Measurements from ENCODE around the gene CHCHD3. TPM values are rescaled to one million over a fixed set of nuclear protein-coding genes. Genes with fewer than 3 reads are reported as not detected.

The CHCHD3 gene
- total and polyA plus RNA-seq, 7 donors = 61.7 to 93.4 (median 63.7) TPM

DNA sequence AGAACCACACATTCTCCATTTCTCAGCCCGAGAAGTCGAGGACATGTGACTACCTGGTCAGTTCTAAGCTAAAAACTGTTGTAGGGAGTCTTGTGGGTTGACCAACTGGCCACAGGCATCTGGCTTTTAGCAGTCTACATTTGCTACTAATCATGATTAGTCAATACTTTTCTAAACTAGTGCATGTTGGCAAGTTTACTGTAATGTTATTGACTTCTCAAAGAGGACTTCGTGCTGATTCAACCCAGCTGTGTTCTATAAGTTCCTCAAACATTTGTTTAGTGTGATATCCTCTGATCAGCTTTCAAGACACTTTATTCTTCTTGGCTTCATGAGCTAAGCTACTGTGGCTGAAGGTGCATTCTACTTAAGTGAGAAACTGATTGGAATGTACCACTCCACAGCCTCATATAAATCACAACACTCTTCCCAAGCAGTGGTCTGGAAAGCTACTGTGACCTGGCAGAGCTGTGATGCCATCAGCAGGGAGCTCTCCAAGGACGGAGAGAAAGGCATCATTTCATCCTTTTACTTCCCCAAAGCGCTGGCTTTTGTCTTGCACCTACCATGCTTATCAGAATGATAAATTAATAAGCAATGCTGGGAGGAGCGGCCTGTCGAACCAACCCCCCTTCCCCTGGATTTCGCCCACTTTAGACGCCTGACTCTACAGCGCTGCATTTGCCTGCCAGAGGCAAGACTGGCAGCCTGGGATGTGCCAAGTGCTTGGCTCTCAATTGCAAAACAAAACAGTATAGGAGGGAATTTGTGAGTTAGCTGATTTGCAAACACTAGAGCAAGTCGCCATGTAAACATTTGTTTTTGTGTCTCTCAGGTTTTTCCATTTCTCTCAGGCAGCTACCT lies 298.9 kb downstream of the CHCHD3 start:
- Histone ChIP-seq H3K27ac (no peak overlapping the region), H3K27me3 (no peaks in the 10 kb centered on the region), H3K4me3 (no peak overlapping the region), H3K4me1 (peaks cover 0 to 3% (median 2%) of the 10 kb centered on the region in 4 donors), H3K9me3 (no peaks in the 10 kb centered on the region), H3K36me3 (peaks cover 0 to 3% (median 0%) of the 10 kb centered on the region in 4 donors)
- intact Hi-C loops (cut with DNase I) = no loop called here
- WGBS, 2 donors = 94 to 96% methylated on average over 11 of the region's 11 CpGs
- TF ChIP-seq POLR2AphosphoS5 (IDR thresholded peaks at IDR 0.05) (no peak), CTCF (IDR thresholded peaks at IDR 0.05) (no peak), POLR2A (IDR thresholded peaks at IDR 0.05) (no peak)
- DNase-seq = no peak

DNA sequence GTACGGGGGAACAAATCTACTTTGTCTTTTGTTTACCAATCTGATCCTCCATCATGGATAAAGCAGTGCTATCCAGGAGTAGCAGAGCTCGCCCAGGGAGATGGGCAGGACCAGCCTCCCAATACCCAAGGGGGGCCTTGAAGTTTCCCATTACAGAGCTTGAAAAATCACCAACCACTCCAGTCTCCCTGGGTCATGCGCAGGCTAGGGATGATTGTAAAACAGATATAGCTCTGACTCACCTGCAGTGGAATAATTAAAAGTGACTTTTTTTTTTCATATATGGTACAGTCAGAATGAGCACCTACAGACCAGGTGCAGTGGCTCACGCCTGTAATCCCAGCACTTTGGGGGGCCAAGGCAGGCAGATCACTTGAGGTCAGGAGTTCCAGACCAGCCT lies 301.1 kb downstream of the CHCHD3 start:
- Histone ChIP-seq H3K4me3 (no peak overlapping the region), H3K27me3 (no peaks in the 10 kb centered on the region), H3K4me1 (peaks cover 0 to 3% (median 2%) of the 10 kb centered on the region in 4 donors), H3K36me3 (peaks cover 0 to 3% (median 0%) of the 10 kb centered on the region in 4 donors), H3K9me3 (no peaks in the 10 kb centered on the region), H3K27ac (no peak overlapping the region)
- no peak for DNase-seq
- intact Hi-C loops (cut with DNase I) = no loop called here
- TF ChIP-seq EP300 (IDR thresholded peaks at IDR 0.05) (no peak), CTCF (IDR thresholded peaks at IDR 0.05) (no peak), POLR2AphosphoS5 (IDR thresholded peaks at IDR 0.05) (no peak), POLR2A (IDR thresholded peaks at IDR 0.05) (no peak)
- 96 to 97% methylated on average over 4 of the region's 4 CpGs for WGBS, 2 donors

DNA sequence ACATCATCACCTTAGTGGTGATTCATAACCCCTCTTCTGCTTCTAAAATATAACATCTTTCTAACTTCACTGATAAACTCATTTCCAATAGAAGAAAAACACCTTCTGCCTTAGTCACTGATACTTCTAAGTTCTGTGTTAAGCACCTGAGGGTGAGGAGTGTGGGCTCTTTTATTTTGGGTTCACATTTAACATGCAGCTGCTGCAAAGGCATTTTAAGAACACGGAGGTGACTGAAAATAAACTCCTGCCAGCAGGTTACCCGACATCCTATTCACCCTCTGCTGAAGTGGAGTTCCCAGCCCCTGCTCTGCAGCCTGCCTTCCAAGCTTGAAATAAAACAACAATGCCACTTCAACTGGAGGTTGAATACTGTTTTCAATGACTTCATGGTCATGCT lies 302.7 kb downstream of the CHCHD3 start:
- WGBS, 2 donors = 48 to 55% methylated on average over 2 of the region's 2 CpGs
- no peak for TF ChIP-seq CTCF (IDR thresholded peaks at IDR 0.05)
- TF ChIP-seq EP300 (IDR thresholded peaks at IDR 0.05) = no peak
- TF ChIP-seq POLR2AphosphoS5 (IDR thresholded peaks at IDR 0.05) = no peak
- no peak for TF ChIP-seq POLR2A (IDR thresholded peaks at IDR 0.05)
- intact Hi-C loops (cut with DNase I) = no loop called here
- peaks cover 0 to 3% (median 0%) of the 10 kb centered on the region in 4 donors for H3K36me3 ChIP-seq
- H3K4me1 ChIP-seq = peaks cover 0 to 3% (median 2%) of the 10 kb centered on the region in 4 donors
- no peak overlapping the region for H3K4me3 ChIP-seq
- no peaks in the 10 kb centered on the region for H3K9me3 ChIP-seq
- DNase-seq = no peak
- H3K27me3 ChIP-seq = no peaks in the 10 kb centered on the region
- no peak overlapping the region for H3K27ac ChIP-seq

DNA sequence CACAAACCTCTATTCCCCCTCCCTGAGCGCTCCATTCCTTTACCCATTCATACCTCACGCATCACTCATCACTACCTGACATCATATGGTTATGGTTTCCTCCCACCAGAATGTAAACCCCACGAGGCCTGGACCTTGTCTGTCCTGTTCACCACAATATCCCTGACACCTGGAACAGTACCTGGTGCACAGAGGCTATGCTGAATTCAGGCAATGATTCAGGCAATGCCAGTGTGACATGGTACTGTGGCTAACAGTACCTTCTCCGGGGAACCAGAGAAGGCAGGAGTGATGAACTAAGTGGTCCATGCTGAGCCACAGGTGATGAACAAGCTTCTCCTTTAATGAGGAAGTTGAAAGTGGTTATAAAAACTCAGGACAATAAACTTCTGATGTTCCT lies 303.1 kb downstream of the CHCHD3 start:
- no peak overlapping the region for H3K4me3 ChIP-seq
- no peak for TF ChIP-seq POLR2A (IDR thresholded peaks at IDR 0.05)
- no peak for TF ChIP-seq POLR2AphosphoS5 (IDR thresholded peaks at IDR 0.05)
- no peak for TF ChIP-seq CTCF (IDR thresholded peaks at IDR 0.05)
- TF ChIP-seq EP300 (IDR thresholded peaks at IDR 0.05) = no peak
- peaks cover 0 to 3% (median 0%) of the 10 kb centered on the region in 4 donors for H3K36me3 ChIP-seq
- no peaks in the 10 kb centered on the region for H3K27me3 ChIP-seq
- no peak overlapping the region for H3K27ac ChIP-seq
- 70 to 79% methylated on average over 4 of the region's 4 CpGs for WGBS, 2 donors
- DNase-seq = no peak
- no peaks in the 10 kb centered on the region for H3K9me3 ChIP-seq
- intact Hi-C loops (cut with DNase I) = no loop called here
- H3K4me1 ChIP-seq = peaks cover 0 to 3% (median 1%) of the 10 kb centered on the region in 4 donors
